Liver (tissue), 9 donors: ENCODE results near the gene CAMK1D. TPM values are rescaled to one million over a fixed set of nuclear protein-coding genes. Genes with fewer than 3 reads are reported as not detected.
A peak's percentile ranks its signal among the peaks of the same experiment; 100 is the strongest.

Experiments
- DNase-seq: peaks from one replicate; pipeline ENCODE4 v3.0.0-alpha.2; 2017; ENCODE audit warnings: low spot score
- H3K27ac ChIP-seq, 2 donors: one replicate each; pipeline ENCODE4 v1.7.0; 2013; ENCODE audit warnings: inconsistent platforms in 2 of 2, low read length in 2 of 2, control low read depth in 1 of 2, low read depth in 1 of 2, mild to moderate bottlenecking in 1 of 2
- H3K27me3 ChIP-seq, 4 donors: one replicate each; pipeline versions ENCODE4 v1.6.1 to v1.7.0; 2013; ENCODE audit warnings: low read length in 3 of 4, inconsistent platforms in 1 of 4, mild to moderate bottlenecking in 1 of 4, moderate library complexity in 1 of 4; ENCODE audit not compliant: control insufficient read depth in 4 of 4, insufficient read depth in 4 of 4
- H3K36me3 ChIP-seq, 4 donors: one replicate each; pipeline versions ENCODE4 v1.6.1 to v1.7.0; 2013; ENCODE audit warnings: low read length in 3 of 4, mild to moderate bottlenecking in 3 of 4, low read depth in 1 of 4, moderate library complexity in 1 of 4; ENCODE audit not compliant: control insufficient read depth in 4 of 4, insufficient read depth in 3 of 4
- H3K4me1 ChIP-seq, 4 donors: one replicate each; pipeline versions ENCODE4 v1.6.1 to v1.7.0; 2013; ENCODE audit warnings: low read length in 3 of 4, mild to moderate bottlenecking in 3 of 4, moderate library complexity in 1 of 4; ENCODE audit not compliant: control insufficient read depth in 4 of 4, insufficient read depth in 4 of 4
- H3K4me3 ChIP-seq, 3 donors: one replicate each; pipeline versions ENCODE4 v1.6.1 to v1.7.0; 2013; ENCODE audit warnings: low read length in 3 of 3, control low read depth in 1 of 3, low read depth in 1 of 3, mild to moderate bottlenecking in 1 of 3
- H3K9ac ChIP-seq, 2 donors: one replicate each; pipeline ENCODE4 v1.7.0; 2013; ENCODE audit warnings: low read length in 2 of 2, mild to moderate bottlenecking in 2 of 2, moderate library complexity in 2 of 2, control low read depth in 1 of 2, low read depth in 1 of 2
- H3K9me3 ChIP-seq, 4 donors: one replicate each; pipeline versions ENCODE4 v1.6.1 to v1.7.0; 2013; ENCODE audit warnings: low read length in 3 of 4; ENCODE audit not compliant: control insufficient read depth in 4 of 4
- CTCF ChIP-seq: fragments of 150-350 bp; IDR thresholded peaks from 2 replicates; pipeline ENCODE4 v1.5.1; 2017; ENCODE audit warnings: improper control_type of control experiment, low read depth, low read length; ENCODE audit not compliant: missing input control
- EGR1 ChIP-seq, 2 donors: IDR thresholded peaks; 2 replicates each; pipeline ENCODE4 v1.6.1; 2016 to 2018; ENCODE audit warnings: antibody characterized with exemption in 2 of 2, low read depth in 2 of 2
- FOXA1 ChIP-seq: IDR thresholded peaks from 2 replicates; pipeline ENCODE4 v1.6.1; 2016; ENCODE audit warnings: antibody characterized with exemption
- FOXA2 ChIP-seq: IDR thresholded peaks from 2 replicates; pipeline ENCODE4 v1.6.1; 2016; ENCODE audit warnings: antibody characterized with exemption
- GABPA ChIP-seq, 2 donors: IDR thresholded peaks in 1 of 2; conservative IDR thresholded peaks in 1 of 2; 2 replicates each; pipeline ENCODE4 v1.6.1; 2016; ENCODE audit warnings: antibody characterized with exemption in 2 of 2, mild to moderate bottlenecking in 1 of 2, moderate library complexity in 1 of 2
- HNF4A ChIP-seq, 2 donors: conservative IDR thresholded peaks; 2 replicates each; pipeline ENCODE4 v1.6.1; 2016; ENCODE audit warnings: antibody characterized with exemption in 2 of 2, mild to moderate bottlenecking in 2 of 2
- HNF4G ChIP-seq: IDR thresholded peaks from 2 replicates; pipeline ENCODE4 v1.6.1; 2016; ENCODE audit warnings: antibody characterized with exemption
- JUND ChIP-seq, 2 donors: IDR thresholded peaks; 2 replicates each; pipeline ENCODE4 v1.6.1; 2016; ENCODE audit warnings: antibody characterized with exemption in 2 of 2
- RAD21 ChIP-seq, 2 donors: IDR thresholded peaks; 2 replicates each; pipeline ENCODE4 v1.6.1; 2016; ENCODE audit warnings: antibody characterized with exemption in 2 of 2, mild to moderate bottlenecking in 2 of 2
- REST ChIP-seq: IDR thresholded peaks from 2 replicates; pipeline ENCODE4 v1.6.1; 2016; ENCODE audit warnings: antibody characterized with exemption, mild to moderate bottlenecking
- RXRA ChIP-seq, 2 donors: IDR thresholded peaks; 2 replicates each; pipeline ENCODE4 v1.6.1; 2017 to 2018; ENCODE audit warnings: antibody characterized with exemption in 2 of 2, mild to moderate bottlenecking in 1 of 2
- SP1 ChIP-seq: IDR thresholded peaks from 2 replicates; pipeline ENCODE4 v1.6.1; 2018; ENCODE audit warnings: antibody characterized with exemption, mild to moderate bottlenecking
- YY1 ChIP-seq: IDR thresholded peaks from 2 replicates; pipeline ENCODE4 v1.6.1; 2016; ENCODE audit warnings: antibody characterized with exemption, mild to moderate bottlenecking
- ZBTB33 ChIP-seq: IDR thresholded peaks from 2 replicates; pipeline ENCODE4 v1.6.1; 2016; ENCODE audit warnings: antibody characterized with exemption
- WGBS: extraction: QIAGEN DNeasy Blood & Tissue Kit; methylation state at CpG from one replicate; pipeline ENCODE4 v1.1.7; 2013; 5-methylcytosine and 5-hydroxymethylcytosine counted together
- polyA plus RNA-seq, 2 donors: library from polyadenylated mRNA; stranded (reverse) in 1 of 2; unstranded in 1 of 2; fragments of 200-250 nt in 1 of 2; fragments of >200 nt in 1 of 2; fragmentation: Nextera tagmentation in 1 of 2; extraction: Ambion mirVana in 1 of 2; gene quantifications; one replicate each; pipeline versions ENCODE4 v1.2.1 to v1.2.3, GENCODE V29; 2013 to 2015
- total RNA-seq, 2 donors: library from RNA; depleted of rRNA; stranded (reverse); fragments of >200 nt; gene quantifications; one replicate each; pipeline ENCODE4 v1.2.3, GENCODE V29; 2014
- donor health status: healthy.
- donor health status: healthy.
- donor health status: healthy.
- donor health status: healthy.
- donor health status: healthy.

CAMK1D gene
- total and polyA plus RNA-seq, 4 donors, result 2.7 to 10.1 (median 4.2) TPM

- WGBS, result 83% methylated on average over 27 of the region's 27 CpGs
- Histone ChIP-seq H3K4me1 (peaks cover 0 to 6% (median 6%) of the 10 kb centered on the region in 4 donors), H3K9ac (no peak overlapping the region), H3K9me3 (no peaks in the 10 kb centered on the region), H3K27ac (peak overlapping the region in 1 of 2 donors; percentile 6), H3K36me3 (no peaks in the 10 kb centered on the region), H3K4me3 (no peak overlapping the region), H3K27me3 (no peaks in the 10 kb centered on the region)
- TF ChIP-seq REST (no peak), HNF4A (conservative IDR thresholded peaks at IDR 0.05) (no peak), RAD21 (IDR thresholded peaks at IDR 0.05) (no peak), CTCF (no peak), SP1 (no peak), HNF4G (no peak), JUND (IDR thresholded peaks at IDR 0.05) (no peak), RXRA (IDR thresholded peaks at IDR 0.05) (no peak), FOXA2 (no peak), ZBTB33 (no peak), EGR1 (IDR thresholded peaks at IDR 0.05; ENCODE audit: low read depth in 2 of 2) (no peak), GABPA (IDR thresholded peaks at IDR 0.05 in 1 of 2, conservative IDR thresholded peaks at IDR 0.05 in 1 of 2) (no peak), FOXA1 (no peak), YY1 (no peak)
- DNase-seq, result no peak
Measured at GRCh38 chr10:12838995-12839927, 489.9 kb downstream of the CAMK1D start.
